ENCODE results near the gene GALNT9.

Gene GALNT9

DNA sequence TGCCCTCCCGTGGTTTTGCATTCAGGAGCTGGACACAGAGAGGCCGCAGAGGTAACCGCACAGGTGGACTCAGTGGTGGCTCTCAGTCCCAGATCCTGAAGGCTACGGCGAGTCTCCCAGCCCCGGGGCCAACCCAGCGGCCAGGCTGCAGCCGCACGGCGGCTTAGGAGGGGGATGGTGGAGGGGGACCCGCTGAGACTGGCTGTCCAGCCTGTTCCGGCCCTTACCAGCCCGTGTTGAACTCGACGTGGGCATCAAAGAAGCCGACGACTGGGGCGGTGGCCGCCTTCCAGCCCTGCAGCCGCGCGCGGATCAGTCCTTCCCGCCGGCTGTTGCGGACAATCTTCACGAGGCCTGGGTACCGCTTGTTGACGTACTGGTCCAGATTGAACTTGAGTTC lies 68.7 kb downstream of the GALNT9 start:
- Histone ChIP-seq H3K9me3 (ENCODE audit: insufficient read depth, low read length, severe bottlenecking) (no peaks in the 10 kb centered on the region), H3K27ac (ENCODE audit: low read length) (no peak overlapping the region), H3K4me3 (ENCODE audit: low read depth in 1 of 2, low read length in 2 of 2) (no peak overlapping the region), H2AFZ (ENCODE audit: low read depth, low read length) (no peak overlapping the region), H3K27me3 (ENCODE audit: insufficient read depth, low read length, poor library complexity) (no peaks in the 10 kb centered on the region), H3K4me1 (ENCODE audit: insufficient read depth, low read length) (peaks cover 4% of the 10 kb centered on the region; the same call in 1 of the 2 replicates), H4K20me1 (ENCODE audit: insufficient read depth, low read length) (no peaks in the 10 kb centered on the region; the same call in 1 of the 2 replicates), H3K9ac (ENCODE audit: low read depth, low read length) (no peak overlapping the region), H3K79me2 (ENCODE audit: insufficient read depth, low read length) (no peaks in the 10 kb centered on the region), H3K36me3 (ENCODE audit: insufficient read depth, low read length) (no peaks in the 10 kb centered on the region), H3K4me2 (ENCODE audit: insufficient read depth, low read length) (no peak overlapping the region)
- ATAC-seq (ENCODE audit: insufficient read depth, low read depth) (no peak), DNase-seq (no peak)
- TF ChIP-seq, protein P1, sequence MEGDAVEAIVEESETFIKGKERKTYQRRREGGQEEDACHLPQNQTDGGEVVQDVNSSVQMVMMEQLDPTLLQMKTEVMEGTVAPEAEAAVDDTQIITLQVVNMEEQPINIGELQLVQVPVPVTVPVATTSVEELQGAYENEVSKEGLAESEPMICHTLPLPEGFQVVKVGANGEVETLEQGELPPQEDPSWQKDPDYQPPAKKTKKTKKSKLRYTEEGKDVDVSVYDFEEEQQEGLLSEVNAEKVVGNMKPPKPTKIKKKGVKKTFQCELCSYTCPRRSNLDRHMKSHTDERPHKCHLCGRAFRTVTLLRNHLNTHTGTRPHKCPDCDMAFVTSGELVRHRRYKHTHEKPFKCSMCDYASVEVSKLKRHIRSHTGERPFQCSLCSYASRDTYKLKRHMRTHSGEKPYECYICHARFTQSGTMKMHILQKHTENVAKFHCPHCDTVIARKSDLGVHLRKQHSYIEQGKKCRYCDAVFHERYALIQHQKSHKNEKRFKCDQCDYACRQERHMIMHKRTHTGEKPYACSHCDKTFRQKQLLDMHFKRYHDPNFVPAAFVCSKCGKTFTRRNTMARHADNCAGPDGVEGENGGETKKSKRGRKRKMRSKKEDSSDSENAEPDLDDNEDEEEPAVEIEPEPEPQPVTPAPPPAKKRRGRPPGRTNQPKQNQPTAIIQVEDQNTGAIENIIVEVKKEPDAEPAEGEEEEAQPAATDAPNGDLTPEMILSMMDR (IDR thresholded peaks at IDR 0.05; ENCODE audit: borderline replicate concordance, extremely low read depth, low read length, poor library complexity, severe bottlenecking): no peak
- TF ChIP-seq EZH2 (IDR thresholded peaks at IDR 0.05; ENCODE audit: borderline replicate concordance, low read depth, low read length, severe bottlenecking): no peak

DNA sequence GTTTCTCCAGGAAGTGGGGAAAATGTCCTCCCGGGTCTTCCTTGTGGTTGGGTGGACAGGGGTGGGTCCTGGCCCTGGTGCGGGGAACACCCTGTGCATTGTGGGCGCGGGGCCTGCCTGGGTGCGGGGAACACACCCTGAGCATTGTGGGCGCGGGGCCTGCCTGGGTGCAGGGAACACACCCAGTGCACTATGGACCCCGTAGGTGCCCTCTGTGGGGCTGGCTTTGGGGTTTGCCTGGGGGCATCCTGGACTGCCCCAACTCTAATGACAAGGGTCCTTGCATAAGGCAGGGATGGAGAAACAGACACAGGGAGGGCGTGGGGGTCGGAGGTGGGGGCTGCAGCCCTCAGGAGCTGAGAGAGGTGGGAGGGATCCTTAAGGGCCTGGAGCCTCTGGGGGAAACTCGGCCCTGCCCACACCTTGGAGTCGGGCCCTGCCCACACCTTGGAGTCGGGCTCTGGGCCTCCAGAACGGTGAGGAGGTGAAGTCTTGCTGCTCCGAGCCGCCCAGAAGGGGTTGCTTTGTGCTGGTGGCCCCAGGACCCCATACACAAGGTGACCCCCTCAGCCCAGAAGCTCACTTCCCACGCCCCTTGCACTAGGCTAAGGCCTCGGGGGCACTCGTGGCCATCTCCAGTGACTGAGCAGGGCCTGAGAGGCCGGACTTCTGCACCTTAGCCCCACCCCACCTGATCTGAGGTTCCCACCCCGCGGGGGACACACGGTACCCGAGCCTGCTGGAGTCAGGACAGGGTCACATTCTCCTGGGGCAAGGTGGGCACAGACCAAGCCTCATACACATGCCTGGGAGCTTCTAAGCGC lies 69.3 kb downstream of the GALNT9 start:
- H3K36me3 ChIP-seq (ENCODE audit: insufficient read depth, low read length): no peaks in the 10 kb centered on the region
- no peak overlapping the region for H3K27ac ChIP-seq (ENCODE audit: low read length)
- H3K9me3 ChIP-seq (ENCODE audit: insufficient read depth, low read length, severe bottlenecking): no peaks in the 10 kb centered on the region
- TF ChIP-seq EZH2 (IDR thresholded peaks at IDR 0.05; ENCODE audit: borderline replicate concordance, low read depth, low read length, severe bottlenecking): no peak
- TF ChIP-seq, protein P1 (IDR thresholded peaks at IDR 0.05; ENCODE audit: borderline replicate concordance, extremely low read depth, low read length, poor library complexity, severe bottlenecking): no peak
- H3K4me2 ChIP-seq (ENCODE audit: insufficient read depth, low read length): no peak overlapping the region
- H3K79me2 ChIP-seq (ENCODE audit: insufficient read depth, low read length): no peaks in the 10 kb centered on the region
- H4K20me1 ChIP-seq (ENCODE audit: insufficient read depth, low read length): no peaks in the 10 kb centered on the region; the same call in 1 of the 2 replicates
- H3K4me3 ChIP-seq (ENCODE audit: low read depth in 1 of 2, low read length in 2 of 2): no peak overlapping the region
- no peaks in the 10 kb centered on the region for H3K27me3 ChIP-seq (ENCODE audit: insufficient read depth, low read length, poor library complexity)
- no peak for DNase-seq
- H3K9ac ChIP-seq (ENCODE audit: low read depth, low read length): no peak overlapping the region
- ATAC-seq (ENCODE audit: insufficient read depth, low read depth): no peak; the same call in 2 of the 3 replicates
- H2AFZ ChIP-seq (ENCODE audit: low read depth, low read length): no peak overlapping the region
- H3K4me1 ChIP-seq (ENCODE audit: insufficient read depth, low read length): peaks cover 4% of the 10 kb centered on the region; the same call in 1 of the 2 replicates

DNA sequence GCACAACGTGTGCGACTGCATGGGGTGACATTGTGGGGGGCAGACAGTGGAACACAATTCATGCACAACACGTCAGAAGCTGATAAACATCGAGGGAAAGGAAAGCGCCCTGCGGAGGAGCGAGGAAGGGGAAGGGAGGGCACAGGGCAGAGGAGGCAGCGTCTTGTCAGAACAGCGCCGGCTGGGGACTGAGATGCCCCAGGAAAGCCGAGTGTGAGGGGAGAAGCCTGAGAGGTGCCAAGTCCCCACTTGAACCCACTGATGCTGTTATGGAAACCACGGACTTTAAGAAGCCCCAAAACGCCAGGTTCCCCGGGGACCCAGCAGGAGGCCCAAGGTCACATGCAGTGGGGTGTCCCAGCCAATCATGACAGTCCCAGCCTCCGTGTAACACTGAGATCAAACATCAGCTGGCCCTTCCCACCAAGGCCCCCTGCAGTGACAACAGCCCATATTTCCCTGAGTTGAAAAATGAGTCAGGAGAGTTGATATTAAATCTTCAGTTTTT lies 70.0 kb downstream of the GALNT9 start:
- no peaks in the 10 kb centered on the region for H3K36me3 ChIP-seq (ENCODE audit: insufficient read depth, low read length)
- no peak overlapping the region for H3K9ac ChIP-seq (ENCODE audit: low read depth, low read length)
- H3K79me2 ChIP-seq (ENCODE audit: insufficient read depth, low read length): no peaks in the 10 kb centered on the region
- H3K27ac ChIP-seq (ENCODE audit: low read length): no peak overlapping the region
- H3K4me2 ChIP-seq (ENCODE audit: insufficient read depth, low read length): no peak overlapping the region
- no peak overlapping the region for H3K4me3 ChIP-seq (ENCODE audit: low read depth in 1 of 2, low read length in 2 of 2)
- peak; percentile 19 for DNase-seq
- no peak for TF ChIP-seq EZH2 (IDR thresholded peaks at IDR 0.05; ENCODE audit: borderline replicate concordance, low read depth, low read length, severe bottlenecking)
- TF ChIP-seq, protein P1 (IDR thresholded peaks at IDR 0.05; ENCODE audit: borderline replicate concordance, extremely low read depth, low read length, poor library complexity, severe bottlenecking): no peak
- peaks cover 4% of the 10 kb centered on the region; the same call in 1 of the 2 replicates for H3K4me1 ChIP-seq (ENCODE audit: insufficient read depth, low read length)
- peak; percentile 31; the same call in 1 of the 3 replicates for ATAC-seq (ENCODE audit: insufficient read depth, low read depth)
- H3K27me3 ChIP-seq (ENCODE audit: insufficient read depth, low read length, poor library complexity): no peaks in the 10 kb centered on the region
- H2AFZ ChIP-seq (ENCODE audit: low read depth, low read length): no peak overlapping the region; the same call in 1 of the 2 replicates
- no peaks in the 10 kb centered on the region; the same call in 1 of the 2 replicates for H4K20me1 ChIP-seq (ENCODE audit: insufficient read depth, low read length)
- no peaks in the 10 kb centered on the region for H3K9me3 ChIP-seq (ENCODE audit: insufficient read depth, low read length, severe bottlenecking)

Data from DND-41 (cell line).